Glutamatergic neuron (in vitro differentiated cells): ENCODE data around the gene MAN2B2. TPM values are rescaled to one million over a fixed set of nuclear protein-coding genes. Genes with fewer than 3 reads are reported as not detected.

Experiments used
- DNase-seq: peaks from one replicate; pipeline ENCODE4 v3.0.0; 2022
- H3K27ac Mint-ChIP-seq: one replicate; pipeline ENCODE4 v1.8.0; 2020; ENCODE audit warnings: mild to moderate bottlenecking, mixed read lengths, inconsistent platforms; ENCODE audit not compliant: unreplicated experiment
- H3K27me3 Mint-ChIP-seq: one replicate; pipeline ENCODE4 v1.8.0; 2020; ENCODE audit warnings: mild to moderate bottlenecking, moderate library complexity, mixed read lengths, inconsistent platforms; ENCODE audit not compliant: unreplicated experiment
- H3K36me3 Mint-ChIP-seq: one replicate; pipeline ENCODE4 v1.8.0; 2020; ENCODE audit warnings: mild to moderate bottlenecking, mixed read lengths, inconsistent platforms; ENCODE audit not compliant: unreplicated experiment
- H3K4me1 Mint-ChIP-seq: one replicate; pipeline ENCODE4 v1.8.0; 2020; ENCODE audit warnings: mild to moderate bottlenecking, low read depth, mixed read lengths, inconsistent platforms; ENCODE audit not compliant: unreplicated experiment
- H3K4me3 Mint-ChIP-seq: one replicate; pipeline ENCODE4 v1.8.0; 2020; ENCODE audit warnings: mild to moderate bottlenecking, mixed read lengths, inconsistent platforms; ENCODE audit not compliant: unreplicated experiment
- H3K9me3 Mint-ChIP-seq: one replicate; pipeline ENCODE4 v1.8.0; 2020; ENCODE audit warnings: mild to moderate bottlenecking, moderate library complexity, mixed read lengths, inconsistent platforms; ENCODE audit not compliant: unreplicated experiment
- CTCF ChIP-seq: fragments of 200-600 bp; sonication (generic); IDR thresholded peaks from one replicate; pipeline ENCODE4 v1.5.0; 2021; ENCODE audit not compliant: partially characterized antibody, unreplicated experiment
- total RNA-seq: library from RNA; stranded (reverse); fragmentation: NEBNext Ultra II Directional; extraction: Animal tissue kit (Norgen Biotek cat#: 25700); gene quantifications from one replicate; pipeline ENCODE4 v1.2.1, GENCODE V29; 2021; ENCODE audit not compliant: unreplicated experiment

The MAN2B2 gene
- total RNA-seq, 1 donor from 2014 or later, result 15.5 TPM

- no peak for TF ChIP-seq CTCF
- DNase-seq, result peak; percentile 55
- Mint-ChIP-seq H3K27ac (peak overlapping the region; percentile 99), H3K9me3 (peaks cover 4% of the 10 kb centered on the region), H3K27me3 (peaks cover 7% of the 10 kb centered on the region), H3K4me1 (peaks cover 21% of the 10 kb centered on the region), H3K4me3 (peak overlapping the region; percentile 99), H3K36me3 (no peaks in the 10 kb centered on the region)
Measured at GRCh38 chr4:6641164-6641970, 66.4 kb downstream of the MAN2B2 start.

- Mint-ChIP-seq H3K4me3 (peak overlapping the region; percentile 99), H3K36me3 (no peaks in the 10 kb centered on the region), H3K9me3 (peaks cover 4% of the 10 kb centered on the region), H3K27ac (peak overlapping the region; percentile 99), H3K4me1 (peaks cover 21% of the 10 kb centered on the region), H3K27me3 (peaks cover 7% of the 10 kb centered on the region)
- DNase-seq, result no peak
- no peak for TF ChIP-seq CTCF
Measured at GRCh38 chr4:6641971-6642320, 67.0 kb downstream of the MAN2B2 start.

- DNase-seq, result no peak
- TF ChIP-seq CTCF, result no peak
- Mint-ChIP-seq H3K36me3 (no peaks in the 10 kb centered on the region), H3K4me3 (peak overlapping the region; percentile 50), H3K4me1 (peaks cover 21% of the 10 kb centered on the region), H3K27me3 (peaks cover 7% of the 10 kb centered on the region), H3K9me3 (peaks cover 4% of the 10 kb centered on the region), H3K27ac (no peak overlapping the region)
Measured at GRCh38 chr4:6643141-6643847, 68.3 kb downstream of the MAN2B2 start.

GRCh38 chr4:6644792-6645530 is 70.0 kb downstream of the MAN2B2 start:
- no peak for TF ChIP-seq CTCF
- Mint-ChIP-seq H3K4me1 (peaks cover 21% of the 10 kb centered on the region), H3K9me3 (peaks cover 4% of the 10 kb centered on the region)

More at GRCh38 chr4:6644792-6645530, 70.0 kb downstream of the MAN2B2 start:
- Mint-ChIP-seq H3K36me3 (no peaks in the 10 kb centered on the region), H3K27me3 (peaks cover 7% of the 10 kb centered on the region), H3K27ac (peak overlapping the region; percentile 29), H3K4me3 (no peak overlapping the region)
- no peak for DNase-seq
